ENCODE results near the gene CYP4V2. TPM values are rescaled to one million over a fixed set of nuclear protein-coding genes. Genes with fewer than 3 reads are reported as not detected.

The CYP4V2 gene
- total and polyA plus RNA-seq, 2 donors (not counting 1 experiment from before 2014, with no cell fraction given) = 9.5 to 18.3 TPM

- no peaks in the 10 kb centered on the region for H4K20me1 ChIP-seq (ENCODE audit: control insufficient read depth, insufficient read depth, low read length, poor library complexity, severe bottlenecking)
- Mint-ChIP-seq H3K27ac (no peak overlapping the region), H3K4me3 (no peak overlapping the region), H3K9me3 (ENCODE audit: insufficient read depth) (no peaks in the 10 kb centered on the region), H3K4me1 (peaks cover 22% of the 10 kb centered on the region), H3K27me3 (peaks cover 17% of the 10 kb centered on the region)
- WGBS (ENCODE audit: insufficient coverage) = no CpG with 5 or more reads among the region's 3 CpGs
- H3K4me1 ChIP-seq (ENCODE audit: control insufficient read depth in 2 of 2, insufficient read depth in 2 of 2, low read length in 2 of 2) = peaks cover 17 to 21% of the 10 kb centered on the region in 2 donors
- POLR2A ChIA-PET = interaction anchor here (0.7 kb wide), 1 partner anchor 119 kb away, joined by 4 read pairs; no protein-coding TSS in a partner anchor
- TF ChIP-seq EZH2 (IDR thresholded peaks at IDR 0.05; ENCODE audit: borderline replicate concordance, insufficient read depth, low read depth, low read length, poor library complexity, severe bottlenecking) = no peak
- TF ChIP-seq CTCF (IDR thresholded peaks at IDR 0.05) = no peak
- no peaks in the 10 kb centered on the region for H3K79me2 ChIP-seq (ENCODE audit: control insufficient read depth, insufficient read depth, low read length)
- H3K4me2 ChIP-seq (replicated peaks; ENCODE audit: low read depth, low read length, poor library complexity, severe bottlenecking) = no peak overlapping the region
- no peak overlapping the region for H3K4me3 ChIP-seq (ENCODE audit: control extremely low read depth in 1 of 5, extremely low read depth in 1 of 5, insufficient read depth in 1 of 5, low read depth in 2 of 5, low read length in 4 of 5)
- CTCF ChIA-PET = interaction anchor here (1.0 kb wide), 1 partner anchor 18 kb away, joined by 3 read pairs; no protein-coding TSS in a partner anchor
- no peak overlapping the region for H2AFZ ChIP-seq (ENCODE audit: insufficient read depth, low read depth, low read length, poor library complexity, severe bottlenecking)
- peaks cover 0 to 6% (median 0%) of the 10 kb centered on the region in 4 experiments for H3K27me3 ChIP-seq (replicated peaks in 1 of 4; ENCODE audit: control extremely low read depth in 1 of 4, control insufficient read depth in 3 of 4, insufficient read depth in 4 of 4, low read length in 3 of 4)
- H3K9me3 ChIP-seq (ENCODE audit: control extremely low read depth in 1 of 3, control insufficient read depth in 2 of 3, insufficient read depth in 1 of 3, low read length in 2 of 3) = no peaks in the 10 kb centered on the region
- no peak for ATAC-seq (ENCODE audit: low read depth)
- no peak overlapping the region for H3K27ac ChIP-seq (ENCODE audit: low read length in 2 of 2)
- intact Hi-C loops (cut with micrococcal nuclease) = no loop called here
- no peak for DNase-seq
- no peak overlapping the region for H3K9ac ChIP-seq (ENCODE audit: low read length)
- H3K36me3 ChIP-seq (replicated peaks in 1 of 2; ENCODE audit: control extremely low read depth in 1 of 2, control insufficient read depth in 1 of 2, extremely low read depth in 1 of 2, insufficient read depth in 2 of 2, low read length in 1 of 2) = no peaks in the 10 kb centered on the region
Observed at GRCh38 chr4:186188107-186188506, 3.3 kb upstream of the CYP4V2 start.

- no peaks in the 10 kb centered on the region for H4K20me1 ChIP-seq (ENCODE audit: control insufficient read depth, insufficient read depth, low read length, poor library complexity, severe bottlenecking)
- DNase-seq (no peak), ATAC-seq (ENCODE audit: low read depth) (no peak)
- H3K27ac Mint-ChIP-seq = peak overlapping the region; percentile 96
- peaks cover 17 to 21% of the 10 kb centered on the region in 2 donors for H3K4me1 ChIP-seq (ENCODE audit: control insufficient read depth in 2 of 2, insufficient read depth in 2 of 2, low read length in 2 of 2)
- no peak overlapping the region for H3K9ac ChIP-seq (ENCODE audit: low read length)
- CTCF ChIA-PET = interaction anchor here (1.0 to 1.6 kb wide), 4 partner anchors 11 to 95 kb away, joined by 3 read pairs; no protein-coding TSS in a partner anchor
- peak overlapping the region in 1 of 2 donors; percentile 91 for H3K27ac ChIP-seq (ENCODE audit: low read length in 2 of 2)
- TF ChIP-seq CTCF (IDR thresholded peaks at IDR 0.05) (no peak), EZH2 (IDR thresholded peaks at IDR 0.05; ENCODE audit: borderline replicate concordance, insufficient read depth, low read depth, low read length, poor library complexity, severe bottlenecking) (no peak)
- H3K4me2 ChIP-seq (replicated peaks; ENCODE audit: low read depth, low read length, poor library complexity, severe bottlenecking) = peak overlapping the region; percentile 94
- H3K9me3 Mint-ChIP-seq (ENCODE audit: insufficient read depth) = no peaks in the 10 kb centered on the region
- peaks cover 7% of the 10 kb centered on the region for H3K27me3 Mint-ChIP-seq
- no peaks in the 10 kb centered on the region for H3K9me3 ChIP-seq (ENCODE audit: control extremely low read depth in 1 of 3, control insufficient read depth in 2 of 3, insufficient read depth in 1 of 3, low read length in 2 of 3)
- POLR2A ChIA-PET = no interaction called here
- peak overlapping the region; percentile 94 for H2AFZ ChIP-seq (ENCODE audit: insufficient read depth, low read depth, low read length, poor library complexity, severe bottlenecking)
- H3K36me3 ChIP-seq (replicated peaks in 1 of 2; ENCODE audit: control extremely low read depth in 1 of 2, control insufficient read depth in 1 of 2, extremely low read depth in 1 of 2, insufficient read depth in 2 of 2, low read length in 1 of 2) = no peaks in the 10 kb centered on the region
- no peak overlapping the region for H3K4me3 ChIP-seq (ENCODE audit: control extremely low read depth in 1 of 5, extremely low read depth in 1 of 5, insufficient read depth in 1 of 5, low read depth in 2 of 5, low read length in 4 of 5)
- no peaks in the 10 kb centered on the region for H3K79me2 ChIP-seq (ENCODE audit: control insufficient read depth, insufficient read depth, low read length)
- peaks cover 27% of the 10 kb centered on the region for H3K4me1 Mint-ChIP-seq
- peaks cover 0 to 6% (median 0%) of the 10 kb centered on the region in 4 experiments for H3K27me3 ChIP-seq (replicated peaks in 1 of 4; ENCODE audit: control extremely low read depth in 1 of 4, control insufficient read depth in 3 of 4, insufficient read depth in 4 of 4, low read length in 3 of 4)
- H3K4me3 Mint-ChIP-seq = peak overlapping the region; percentile 90
- intact Hi-C loops (cut with micrococcal nuclease) = loop anchor here (2.0 to 10.0 kb wide), 6 partner anchors 125 to 1652 kb away; partner anchors contain the start of genes ANKRD37, CCDC110, LRP2BP and SLC25A4
- 86% methylated on average over 2 of the region's 4 CpGs for WGBS (ENCODE audit: insufficient coverage)
Observed at GRCh38 chr4:186189656-186190055, 1.7 kb upstream of the CYP4V2 start.

All from B cell (primary cell).